Ammon's horn (tissue), 1 donor: ENCODE results near the gene THAP6.
"Not testable (repeated sequence)": the region's sequence is repeated elsewhere in the genome, so short reads cannot be mapped to it uniquely, and the experiment has no call there.

Source experiments
- DNase-seq: peaks from one replicate; pipeline ENCODE4 v3.0.0-alpha.2; 2016; ENCODE audit warnings: low spot score

Gene THAP6

GRCh38 chr4:75525910-75526309, 11.6 kb downstream of the THAP6 start:
- no peak for DNase-seq

GRCh38 chr4:75527482-75527881, 13.2 kb downstream of the THAP6 start:
- DNase-seq: no peak

- DNase-seq: no peak
Measured at GRCh38 chr4:75530556-75531322, 16.5 kb downstream of the THAP6 start.

DNA sequence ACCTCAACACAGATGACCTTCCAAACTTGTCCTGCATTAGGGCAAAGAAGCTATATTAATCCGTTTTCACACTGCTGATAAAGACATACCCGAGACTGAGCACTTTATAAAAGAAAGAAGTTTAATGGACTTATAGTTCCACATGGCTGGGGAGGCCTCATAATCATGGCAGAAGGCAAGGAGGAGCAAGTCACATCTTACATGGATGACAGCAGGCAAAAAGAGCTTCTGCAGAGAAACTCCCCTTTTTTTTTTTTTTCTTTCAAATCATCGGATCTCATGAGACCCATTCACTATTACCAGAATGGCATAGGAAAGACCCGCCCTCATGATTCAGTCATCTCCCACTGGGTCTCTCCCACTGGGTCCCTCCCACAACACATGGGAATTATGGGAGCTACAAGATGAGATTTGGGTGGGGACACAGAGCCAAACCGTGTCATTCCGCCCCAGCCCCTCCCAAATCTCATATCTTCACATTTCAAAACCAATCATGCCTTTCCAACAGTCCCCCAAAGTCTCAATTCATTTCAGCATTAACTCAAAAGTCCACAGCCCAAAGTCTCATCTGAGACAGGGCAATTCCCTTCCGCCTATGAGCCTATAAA, 17.4 kb downstream of the THAP6 start:
- not testable (repeated sequence) for DNase-seq

GRCh38 chr4:75533339-75533887, 19.1 kb downstream of the THAP6 start:
- DNase-seq: not testable (repeated sequence)

DNA sequence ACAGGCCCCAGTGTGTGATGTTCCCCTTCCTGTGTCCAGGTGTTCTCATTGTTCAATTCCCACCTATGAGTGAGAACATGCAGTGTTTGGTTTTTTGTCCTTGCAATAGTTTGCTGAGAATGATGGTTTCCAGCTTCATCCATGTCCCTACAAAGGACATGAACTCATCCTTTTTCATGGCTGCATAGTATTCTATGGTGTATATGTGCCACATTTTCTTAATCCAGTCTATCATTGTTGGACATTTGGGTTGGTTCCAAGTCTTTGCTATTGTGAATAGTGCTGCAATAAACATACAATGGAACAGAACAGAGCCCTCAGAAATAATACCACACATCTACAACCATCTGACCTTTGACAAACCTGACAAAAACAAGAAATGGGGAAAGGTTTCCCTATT, 19.7 kb downstream of the THAP6 start:
- DNase-seq: not testable (repeated sequence)

DNA sequence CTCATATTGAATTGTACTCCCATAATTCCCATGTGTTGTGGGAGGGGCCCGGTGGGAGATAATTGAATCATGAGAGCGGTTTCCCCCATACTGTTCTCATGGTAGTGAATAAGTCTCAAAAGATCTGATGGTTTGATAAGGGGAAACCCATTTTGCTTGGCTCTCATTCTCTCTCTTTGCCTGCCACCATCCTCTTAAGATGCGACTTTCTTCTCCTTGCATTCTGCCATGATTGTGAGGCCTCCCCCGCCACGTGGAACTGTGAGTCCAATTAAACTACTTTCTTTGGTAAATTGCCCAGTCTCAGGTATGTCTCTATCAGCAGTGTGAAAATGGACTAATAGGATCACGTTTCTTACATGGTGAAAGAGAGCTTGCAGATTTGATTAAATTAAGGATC, 23.0 kb downstream of the THAP6 start:
- DNase-seq: not testable (repeated sequence)

GRCh38 chr4:75542824-75543223, 28.6 kb downstream of the THAP6 start:
- DNase-seq: no peak

DNA sequence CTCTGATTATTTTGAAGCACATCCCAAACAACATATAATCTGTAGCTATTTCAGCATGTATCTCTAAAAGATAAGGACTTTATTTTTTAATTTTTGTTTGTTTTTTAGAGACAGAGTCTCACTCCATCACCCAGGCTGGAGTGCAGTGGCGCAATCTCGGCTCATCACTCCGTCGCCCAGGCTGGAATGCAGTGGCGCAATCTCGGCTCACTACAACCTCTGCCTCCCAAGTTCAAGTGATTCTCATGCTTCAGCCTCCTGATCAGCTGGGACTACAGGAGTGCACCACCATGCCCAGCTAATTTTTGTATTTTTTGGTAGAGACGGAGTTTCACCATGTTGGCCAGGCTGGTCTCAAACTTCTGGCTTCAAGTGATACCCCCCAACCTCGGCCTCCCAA, 29.9 kb downstream of the THAP6 start:
- DNase-seq: not testable (repeated sequence)

GRCh38 chr4:75544870-75545269, 30.6 kb downstream of the THAP6 start:
- DNase-seq: no peak

DNA sequence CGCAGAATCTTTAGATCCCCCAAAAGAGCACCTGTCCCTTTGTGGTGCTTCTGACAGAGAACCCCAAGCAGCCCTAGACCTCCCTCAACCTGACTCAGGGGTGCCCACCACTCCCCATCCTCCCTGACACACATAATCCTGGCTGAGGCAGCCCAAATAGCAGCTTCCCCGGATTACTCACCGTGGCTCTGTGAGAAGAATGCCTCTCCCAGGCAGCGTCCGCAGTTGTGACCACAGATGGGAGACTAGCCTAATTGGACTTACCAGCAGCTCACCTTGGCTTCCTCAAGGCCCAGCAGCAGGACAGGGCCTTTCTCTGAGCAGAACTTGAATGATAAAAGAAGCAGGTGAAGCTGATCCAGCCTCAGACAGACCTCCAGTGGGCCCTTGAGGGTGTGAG, 31.3 kb downstream of the THAP6 start:
- DNase-seq: no peak

GRCh38 chr4:75547647-75548387, 33.5 kb downstream of the THAP6 start:
- DNase-seq: peak; percentile 23

DNA sequence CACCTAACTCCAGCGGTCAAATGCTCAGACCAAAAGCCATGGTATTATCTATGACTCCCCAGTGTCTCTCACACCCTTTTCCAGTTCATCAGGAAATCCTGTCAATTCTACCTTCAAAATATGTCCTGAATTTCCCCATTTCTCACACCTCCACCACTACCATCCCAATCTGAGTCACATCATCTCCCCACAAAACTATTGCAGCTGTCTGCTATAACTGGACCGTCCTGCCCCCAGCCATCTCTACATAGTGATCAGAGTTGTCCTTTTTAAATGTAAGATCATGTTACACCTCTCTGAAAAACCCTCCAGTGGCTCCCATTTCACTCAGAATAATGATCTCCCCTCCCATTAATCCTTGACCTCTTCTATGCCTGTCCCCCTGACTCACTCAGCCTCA, 34.7 kb downstream of the THAP6 start:
- DNase-seq: no peak

DNA sequence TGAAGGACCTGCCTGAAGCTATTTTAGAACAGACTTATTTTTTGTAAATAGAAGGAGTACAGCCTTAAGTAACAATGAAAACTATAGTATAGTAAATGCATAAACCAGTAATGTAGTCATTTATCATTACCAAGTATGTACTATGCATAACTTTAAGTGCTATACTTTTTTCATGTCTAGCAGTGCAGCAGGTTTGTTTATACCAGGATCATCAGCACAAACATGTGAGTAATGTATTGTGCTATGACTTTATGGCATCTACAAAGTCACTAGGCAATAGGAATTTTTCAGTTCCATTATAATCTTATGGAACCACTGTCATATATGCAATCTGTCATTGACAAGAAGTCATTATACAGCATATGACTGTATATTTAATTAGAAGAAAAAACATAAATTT, 38.2 kb downstream of the THAP6 start:
- DNase-seq: no peak

- no peak for DNase-seq
Measured at GRCh38 chr4:75555294-75556164, 41.3 kb downstream of the THAP6 start, which contains the start of gene ODAPH. Gene ODAPH (plus strand): TSS chr4:75556066. CDS start chr4:75556083, 17 bp downstream.

DNA sequence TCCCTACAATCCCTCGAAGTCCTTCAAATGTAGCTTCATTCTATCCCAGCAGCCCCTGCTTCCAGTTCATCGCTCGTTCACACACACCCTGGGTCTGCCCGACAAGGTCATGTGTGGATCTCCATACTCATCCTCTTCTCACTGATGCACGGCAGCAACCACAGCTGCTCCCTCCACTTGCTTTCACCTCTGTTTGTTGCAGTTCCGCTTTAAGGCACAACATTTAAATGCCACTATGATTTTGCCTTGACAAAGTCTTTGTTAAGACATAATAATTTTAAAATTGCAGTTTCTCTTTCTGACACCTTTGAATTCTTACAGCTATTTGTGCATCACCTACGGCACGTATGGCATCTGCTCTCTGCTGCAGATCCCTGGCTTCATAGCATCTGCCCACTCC, 43.4 kb downstream of the THAP6 start:
- DNase-seq: no peak

DNA sequence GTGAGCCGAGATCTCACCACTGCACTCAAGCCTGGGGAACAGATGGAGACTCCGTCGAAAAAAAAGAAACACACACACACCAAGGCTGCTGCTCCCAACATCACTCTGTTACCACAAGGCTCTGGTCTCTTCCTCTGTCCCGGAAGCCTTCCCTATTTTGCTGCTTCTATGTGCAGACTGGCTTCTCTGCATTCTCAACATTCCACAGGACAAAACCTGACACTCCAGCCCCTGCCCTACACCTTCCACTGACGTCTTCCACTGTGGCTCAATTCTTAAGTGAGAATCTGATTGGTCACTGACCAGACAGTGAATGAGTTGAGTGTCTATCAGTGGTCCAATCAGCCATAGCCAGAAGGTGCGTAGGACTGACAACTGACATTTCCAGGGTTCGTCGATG, 47.5 kb downstream of the THAP6 start:
- no peak for DNase-seq

DNA sequence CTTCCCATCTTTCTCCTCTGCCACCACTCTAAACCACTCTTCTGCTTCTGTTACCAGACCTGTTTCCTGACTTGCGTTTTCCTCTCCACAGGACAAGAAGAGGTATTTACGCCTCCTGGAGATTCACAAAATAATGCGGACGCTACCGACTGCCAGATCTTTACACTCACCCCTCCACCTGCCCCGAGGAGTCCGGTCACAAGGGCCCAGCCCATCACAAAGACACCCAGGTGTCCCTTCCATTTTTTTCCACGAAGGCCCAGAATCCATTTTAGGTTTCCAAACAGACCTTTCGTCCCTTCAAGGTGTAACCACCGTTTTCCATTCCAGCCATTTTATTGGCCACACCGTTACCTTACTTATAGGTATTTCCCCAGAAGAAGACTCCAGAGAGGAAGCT, 49.8 kb downstream of the THAP6 start:
- no peak for DNase-seq

DNA sequence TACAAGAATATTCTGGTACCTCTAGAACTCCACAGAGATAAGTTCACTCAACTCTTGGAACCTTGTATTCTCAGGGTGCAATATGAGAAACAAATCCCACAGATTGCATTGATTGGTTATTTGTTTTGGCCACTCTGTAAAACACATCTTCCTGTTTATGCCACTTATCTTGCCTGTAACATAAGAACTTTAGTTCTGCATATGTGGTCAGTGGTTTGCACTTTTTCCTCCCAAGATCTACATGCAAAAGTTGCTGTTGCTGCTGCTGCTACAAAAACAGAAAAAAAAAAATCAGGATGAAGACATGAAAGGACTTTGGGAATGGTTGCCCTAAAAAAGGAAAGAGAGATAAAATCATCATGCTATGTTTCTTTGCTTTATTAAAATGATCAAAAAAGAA, 51.2 kb downstream of the THAP6 start:
- DNase-seq: no peak

DNA sequence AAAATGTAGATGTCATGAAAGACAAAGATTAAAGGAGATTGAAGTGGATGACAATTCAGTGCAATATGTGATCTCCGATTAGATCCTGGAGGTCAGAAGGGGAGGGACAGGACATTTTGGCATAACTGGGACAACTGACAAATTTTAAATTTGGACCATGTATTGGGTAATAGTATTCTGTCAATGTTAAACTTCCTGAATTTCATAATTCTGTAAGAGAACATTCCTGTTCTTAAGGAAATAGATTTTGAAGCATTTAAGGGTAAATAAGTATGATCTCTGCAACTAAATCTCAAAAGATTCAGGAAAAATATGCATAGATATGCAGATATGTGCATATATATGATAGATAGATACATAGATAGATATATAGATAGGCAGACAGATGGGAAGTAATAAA, 52.6 kb downstream of the THAP6 start:
- DNase-seq: no peak

GRCh38 chr4:75567725-75568124, 53.5 kb downstream of the THAP6 start:
- no peak for DNase-seq
